WTC11 (cell line): ENCODE measurements around the gene KCNC3. TPM values are rescaled to one million over a fixed set of nuclear protein-coding genes. Genes with fewer than 3 reads are reported as not detected.

Experiments used
- ATAC-seq: fragments of 200-7000 bp; cut with Tn5 transposase; 2 replicates; pipeline ENCODE4 v1.10.0; 2021; ENCODE audit warnings: mild to moderate bottlenecking, moderate library complexity
- CTCF ChIA-PET: fragments of 300-600 bp; sonication (Branson Sonifier 250); formaldehyde crosslinking; loops from one replicate; lab custom pipeline; 2021; ENCODE audit warnings: antibody characterized with exemption; lab: Charles Lee
- POLR2A ChIA-PET: fragments of 350-600 bp; sonication (Branson Sonifier 250); formaldehyde crosslinking; loops from one replicate; lab custom pipeline; 2021; ENCODE audit warnings: antibody characterized with exemption; lab: Charles Lee
- DNase-seq: peaks from one replicate; pipeline ENCODE4 v3.0.0; 2021; ENCODE audit warnings: low spot score
- H3K27ac Mint-ChIP-seq: 2 replicates; pipeline ENCODE4 v1.8.0; 2021; ENCODE audit warnings: mixed read lengths
- H3K27me3 Mint-ChIP-seq: 2 replicates; pipeline ENCODE4 v1.8.0; 2021; ENCODE audit warnings: low read depth, mild to moderate bottlenecking, moderate library complexity, mixed read lengths
- H3K36me3 Mint-ChIP-seq: 2 replicates; pipeline ENCODE4 v1.8.0; 2021; ENCODE audit warnings: mixed read lengths
- H3K4me1 Mint-ChIP-seq: 2 replicates; pipeline ENCODE4 v1.8.0; 2022; ENCODE audit warnings: mixed read lengths
- H3K4me3 Mint-ChIP-seq: 2 replicates; pipeline ENCODE4 v1.8.0; 2021; ENCODE audit warnings: mild to moderate bottlenecking, moderate library complexity, mixed read lengths
- H3K9me3 Mint-ChIP-seq: 2 replicates; pipeline ENCODE4 v1.8.0; 2021; ENCODE audit warnings: mixed read lengths
- ATF1 ChIP-seq: sonication (generic); formaldehyde crosslinking; IDR thresholded peaks from 2 replicates; pipeline ENCODE4 v1.8.1; 2023; ENCODE audit warnings: mild to moderate bottlenecking, moderate library complexity, missing genetic modification reagents
- CDX4 ChIP-seq: fragments of 250-450 bp; sonication (Bioruptor Pico); IDR thresholded peaks from 2 replicates; pipeline ENCODE4 v1.9.0; 2021; ENCODE audit warnings: moderate library complexity, mild to moderate bottlenecking, inconsistent platforms, borderline replicate concordance
- CREB1 ChIP-seq: sonication (generic); formaldehyde crosslinking; IDR thresholded peaks from 2 replicates; pipeline ENCODE4 v1.8.0; 2023; ENCODE audit warnings: mild to moderate bottlenecking, missing genetic modification reagents
- CREM ChIP-seq: sonication (generic); formaldehyde crosslinking; IDR thresholded peaks from 2 replicates; pipeline ENCODE4 v1.8.1; 2022; ENCODE audit warnings: mild to moderate bottlenecking, missing genetic modification reagents, moderate library complexity
- E2F1 ChIP-seq: sonication (generic); formaldehyde crosslinking; IDR thresholded peaks from 2 replicates; pipeline ENCODE4 v1.8.0; 2022; ENCODE audit warnings: mild to moderate bottlenecking, missing genetic modification reagents
- E2F5 ChIP-seq: sonication (generic); formaldehyde crosslinking; IDR thresholded peaks from 2 replicates; pipeline ENCODE4 v1.8.1; 2022; ENCODE audit warnings: mild to moderate bottlenecking, moderate library complexity, missing genetic modification reagents
- ELF4 ChIP-seq: sonication (generic); formaldehyde crosslinking; IDR thresholded peaks from 2 replicates; pipeline ENCODE4 v1.8.1; 2022; ENCODE audit warnings: low read depth, mild to moderate bottlenecking, moderate library complexity, missing genetic modification reagents
- FOXJ3 ChIP-seq: sonication (generic); formaldehyde crosslinking; IDR thresholded peaks from 2 replicates; pipeline ENCODE4 v1.9.0; 2021; ENCODE audit warnings: missing genetic modification reagents, mild to moderate bottlenecking, borderline replicate concordance
- FOXP1 ChIP-seq: sonication (generic); formaldehyde crosslinking; IDR thresholded peaks from 2 replicates; pipeline ENCODE4 v1.8.0; 2022; ENCODE audit warnings: missing genetic modification reagents, mild to moderate bottlenecking, moderate library complexity, borderline replicate concordance
- GABPB1 ChIP-seq: sonication (generic); formaldehyde crosslinking; IDR thresholded peaks from 2 replicates; pipeline ENCODE4 v1.8.1; 2023; ENCODE audit warnings: mild to moderate bottlenecking, missing genetic modification reagents
- GRHL2 ChIP-seq: fragments of 250-450 bp; sonication (Bioruptor Pico); IDR thresholded peaks from 2 replicates; pipeline ENCODE4 v1.8.0; 2022; ENCODE audit warnings: mild to moderate bottlenecking, moderate library complexity; ENCODE audit not compliant: insufficient replicate concordance, severe bottlenecking
- HMGA2 ChIP-seq: fragments of 250-450 bp; sonication (Bioruptor Pico); IDR thresholded peaks from 2 replicates; pipeline ENCODE4 v1.4.0; 2021; ENCODE audit warnings: mild to moderate bottlenecking, moderate library complexity
- IRF2 ChIP-seq: sonication (generic); formaldehyde crosslinking; IDR thresholded peaks from 2 replicates; pipeline ENCODE4 v1.8.0; 2022; ENCODE audit warnings: low read depth, missing genetic modification reagents, borderline replicate concordance
- JAZF1 ChIP-seq: fragments of 250-450 bp; sonication (Bioruptor Pico); IDR thresholded peaks from 2 replicates; pipeline ENCODE4 v1.9.0; 2021; ENCODE audit warnings: moderate library complexity, mild to moderate bottlenecking, inconsistent platforms
- MXD4 ChIP-seq: fragments of 250-450 bp; sonication (Bioruptor Pico); IDR thresholded peaks from 2 replicates; pipeline ENCODE4 v1.8.0; 2021; ENCODE audit warnings: mild to moderate bottlenecking, moderate library complexity, borderline replicate concordance
- NFE2L1 ChIP-seq: sonication (generic); formaldehyde crosslinking; IDR thresholded peaks from 2 replicates; pipeline ENCODE4 v1.8.1; 2023; ENCODE audit warnings: missing genetic modification reagents
- NR2C2 ChIP-seq: sonication (generic); formaldehyde crosslinking; IDR thresholded peaks from 2 replicates; pipeline ENCODE4 v1.8.0; 2022; ENCODE audit warnings: mild to moderate bottlenecking, missing genetic modification reagents
- NR3C1 ChIP-seq: sonication (generic); formaldehyde crosslinking; conservative IDR thresholded peaks from 2 replicates; pipeline ENCODE4 v1.8.1; 2023; ENCODE audit warnings: low read depth, mild to moderate bottlenecking, missing genetic modification reagents
- TCF7 ChIP-seq: sonication (generic); formaldehyde crosslinking; IDR thresholded peaks from 2 replicates; pipeline ENCODE4 v1.8.0; 2022; ENCODE audit warnings: mild to moderate bottlenecking, low read depth, missing genetic modification reagents, moderate library complexity
- USF1 ChIP-seq: sonication (generic); formaldehyde crosslinking; IDR thresholded peaks from 2 replicates; pipeline ENCODE4 v1.8.0; 2022; ENCODE audit warnings: mild to moderate bottlenecking, missing genetic modification reagents
- ZNF138 ChIP-seq: sonication (generic); formaldehyde crosslinking; conservative IDR thresholded peaks from 2 replicates; pipeline ENCODE4 v1.8.1; 2022; ENCODE audit warnings: mild to moderate bottlenecking, moderate library complexity, missing genetic modification reagents
- ZNF396 ChIP-seq: fragments of 250-450 bp; sonication (Bioruptor Pico); IDR thresholded peaks from 2 replicates; pipeline ENCODE4 v1.8.0; 2021; ENCODE audit warnings: mild to moderate bottlenecking, moderate library complexity, borderline replicate concordance
- ZNF425 ChIP-seq: fragments of 250-450 bp; sonication (Bioruptor Pico); conservative IDR thresholded peaks from 2 replicates; pipeline ENCODE4 v1.9.0; 2021; ENCODE audit warnings: mild to moderate bottlenecking
- ZNF512 ChIP-seq: sonication (generic); formaldehyde crosslinking; IDR thresholded peaks from 2 replicates; pipeline ENCODE4 v1.8.1; 2022; ENCODE audit warnings: missing genetic modification reagents, borderline replicate concordance
- total RNA-seq: library from RNA; stranded (reverse); gene quantifications from 3 replicates; pipeline ENCODE4 v1.2.3, GENCODE V29; 2021
- TF ChIP-seq, protein P1 (sequence below): sonication (generic); formaldehyde crosslinking; conservative IDR thresholded peaks from 2 replicates; pipeline ENCODE4 v1.8.1; 2022; ENCODE audit warnings: mild to moderate bottlenecking, missing genetic modification reagents
- TF ChIP-seq, protein P2 (sequence below): sonication (generic); formaldehyde crosslinking; IDR thresholded peaks from 2 replicates; pipeline ENCODE4 v1.8.1; 2022; ENCODE audit warnings: mild to moderate bottlenecking, missing genetic modification reagents, moderate library complexity, borderline replicate concordance
- TF ChIP-seq, protein P3 (sequence below): fragments of 200-600 bp; IDR thresholded peaks from 2 replicates; pipeline ENCODE4 v1.8.0; 2022; ENCODE audit warnings: antibody characterized with exemption

KCNC3 gene
- total RNA-seq, 1 experiment from 2014 or later: 8.5 TPM

DNA sequence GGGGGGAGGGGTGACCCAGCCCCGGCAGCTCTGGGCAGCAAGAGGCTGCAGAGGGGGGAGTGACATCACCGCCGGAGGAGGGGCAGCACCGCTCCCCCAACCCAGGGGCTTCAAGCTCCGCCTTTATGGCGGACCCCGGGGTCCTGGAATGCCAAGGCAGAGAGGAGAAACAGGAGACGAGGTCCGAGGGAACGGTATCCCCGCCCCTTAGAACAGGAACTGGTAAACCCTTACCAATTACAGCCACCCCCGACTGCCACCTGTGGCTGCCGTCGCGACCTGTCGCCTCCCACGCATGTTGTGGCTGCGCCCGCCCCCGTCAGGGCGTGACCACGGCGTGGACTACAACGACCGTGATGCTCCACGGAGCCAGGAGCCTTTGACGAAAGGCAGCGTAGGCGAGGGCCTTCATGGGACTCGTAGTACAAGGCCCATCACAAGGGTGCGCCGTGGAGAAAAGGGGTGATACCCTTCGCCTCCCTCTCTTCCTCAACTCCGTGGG, 4.1 kb upstream of the KCNC3 start:
- H3K27me3 Mint-ChIP-seq: peaks cover 34% of the 10 kb centered on the region
- peaks cover 39% of the 10 kb centered on the region for H3K4me1 Mint-ChIP-seq
- no peaks in the 10 kb centered on the region for H3K9me3 Mint-ChIP-seq
- H3K36me3 Mint-ChIP-seq: peaks cover 5% of the 10 kb centered on the region
- POLR2A ChIA-PET: interaction anchor here (0.6 to 2.2 kb wide), 10 partner anchors 13 to 404 kb away, joined by 3 to 12 read pairs (median 4); partner anchors contain the start of genes NUP62, POLD1 and SPIB
- peak overlapping the region; percentile 94 for H3K4me3 Mint-ChIP-seq
- CTCF ChIA-PET: interaction anchor here (0.5 to 2.5 kb wide), 14 partner anchors 17 to 404 kb away, joined by 3 to 13 read pairs (median 4); partner anchors contain the start of genes NUP62 and POLD1
- DNase-seq (peak; percentile 94), ATAC-seq (peak; percentile 31)
- peak overlapping the region; percentile 99 for H3K27ac Mint-ChIP-seq
- TF ChIP-seq NR2C2: no peak
- no peak for TF ChIP-seq HMGA2
- TF ChIP-seq CREB1: no peak
- TF ChIP-seq ZNF425 (CRISPR knock-in tag): no peak
- TF ChIP-seq IRF2 (CRISPR knock-in tag): no peak
- no peak for TF ChIP-seq MXD4 (CRISPR knock-in tag)
- TF ChIP-seq, protein P1, sequence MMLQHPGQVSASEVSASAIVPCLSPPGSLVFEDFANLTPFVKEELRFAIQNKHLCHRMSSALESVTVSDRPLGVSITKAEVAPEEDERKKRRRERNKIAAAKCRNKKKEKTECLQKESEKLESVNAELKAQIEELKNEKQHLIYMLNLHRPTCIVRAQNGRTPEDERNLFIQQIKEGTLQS: no peak
- TF ChIP-seq, protein P2, sequence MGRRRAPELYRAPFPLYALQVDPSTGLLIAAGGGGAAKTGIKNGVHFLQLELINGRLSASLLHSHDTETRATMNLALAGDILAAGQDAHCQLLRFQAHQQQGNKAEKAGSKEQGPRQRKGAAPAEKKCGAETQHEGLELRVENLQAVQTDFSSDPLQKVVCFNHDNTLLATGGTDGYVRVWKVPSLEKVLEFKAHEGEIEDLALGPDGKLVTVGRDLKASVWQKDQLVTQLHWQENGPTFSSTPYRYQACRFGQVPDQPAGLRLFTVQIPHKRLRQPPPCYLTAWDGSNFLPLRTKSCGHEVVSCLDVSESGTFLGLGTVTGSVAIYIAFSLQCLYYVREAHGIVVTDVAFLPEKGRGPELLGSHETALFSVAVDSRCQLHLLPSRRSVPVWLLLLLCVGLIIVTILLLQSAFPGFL (CRISPR knock-in tag): no peak
- no peak for TF ChIP-seq FOXJ3 (CRISPR knock-in tag)
- no peak for TF ChIP-seq NFE2L1 (CRISPR knock-in tag)
- no peak for TF ChIP-seq GABPB1 (CRISPR knock-in tag)
- no peak for TF ChIP-seq GRHL2 (CRISPR knock-in tag)
- no peak for TF ChIP-seq TCF7 (CRISPR knock-in tag)
- peak; percentile 53; the same call in 1 of the 2 replicates for TF ChIP-seq USF1
- TF ChIP-seq E2F5: 0 out of 2 replicates have a peak, but pooled peaks have one; percentile 24
- TF ChIP-seq CREM (CRISPR knock-in tag): peak; percentile 54; the same call in 1 of the 2 replicates
- TF ChIP-seq NR3C1 (CRISPR knock-in tag): no peak
- no peak for TF ChIP-seq JAZF1 (CRISPR knock-in tag)
- no peak for TF ChIP-seq ZNF138
- no peak for TF ChIP-seq FOXP1 (CRISPR knock-in tag)
- no peak for TF ChIP-seq ZNF396 (CRISPR knock-in tag)
- TF ChIP-seq, protein P3, sequence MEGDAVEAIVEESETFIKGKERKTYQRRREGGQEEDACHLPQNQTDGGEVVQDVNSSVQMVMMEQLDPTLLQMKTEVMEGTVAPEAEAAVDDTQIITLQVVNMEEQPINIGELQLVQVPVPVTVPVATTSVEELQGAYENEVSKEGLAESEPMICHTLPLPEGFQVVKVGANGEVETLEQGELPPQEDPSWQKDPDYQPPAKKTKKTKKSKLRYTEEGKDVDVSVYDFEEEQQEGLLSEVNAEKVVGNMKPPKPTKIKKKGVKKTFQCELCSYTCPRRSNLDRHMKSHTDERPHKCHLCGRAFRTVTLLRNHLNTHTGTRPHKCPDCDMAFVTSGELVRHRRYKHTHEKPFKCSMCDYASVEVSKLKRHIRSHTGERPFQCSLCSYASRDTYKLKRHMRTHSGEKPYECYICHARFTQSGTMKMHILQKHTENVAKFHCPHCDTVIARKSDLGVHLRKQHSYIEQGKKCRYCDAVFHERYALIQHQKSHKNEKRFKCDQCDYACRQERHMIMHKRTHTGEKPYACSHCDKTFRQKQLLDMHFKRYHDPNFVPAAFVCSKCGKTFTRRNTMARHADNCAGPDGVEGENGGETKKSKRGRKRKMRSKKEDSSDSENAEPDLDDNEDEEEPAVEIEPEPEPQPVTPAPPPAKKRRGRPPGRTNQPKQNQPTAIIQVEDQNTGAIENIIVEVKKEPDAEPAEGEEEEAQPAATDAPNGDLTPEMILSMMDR: no peak
- 0 out of 2 replicates have a peak, but pooled peaks have one; percentile 7 for TF ChIP-seq ATF1 (CRISPR knock-in tag)
- no peak for TF ChIP-seq ZNF512
- TF ChIP-seq CDX4 (CRISPR knock-in tag): no peak
- no peak for TF ChIP-seq ELF4 (CRISPR knock-in tag)
- no peak for TF ChIP-seq E2F1 (CRISPR knock-in tag)
